Heart right ventricle (tissue), 16 donors: ENCODE measurements around the gene RAP1B. TPM values are rescaled to one million over a fixed set of nuclear protein-coding genes. Genes with fewer than 3 reads are reported as not detected.

Experiments
- ATAC-seq, 8 donors: fragments of 200-7000 bp; cut with Tn5 transposase; one replicate each; pipeline ENCODE4 v1.9.1; 2020; ENCODE audit warnings: mild to moderate bottlenecking in 8 of 8, moderate library complexity in 8 of 8, moderate number of reproducible peaks in 1 of 8
- DNase-seq, 2 donors: peaks; one replicate each; pipeline ENCODE4 v3.0.0-alpha.2; 2020
- H3K27ac ChIP-seq, 10 donors: fragments of 200-600 bp; sonication (generic) in 2 of 10; one replicate each; pipeline versions ENCODE4 v1.5.0 to v1.8.0; 2020 to 2022; ENCODE audit warnings: mild to moderate bottlenecking in 3 of 10
- H3K27me3 ChIP-seq, 7 donors: fragments of 200-600 bp; one replicate each; pipeline ENCODE4 v1.8.0; 2021 to 2022; ENCODE audit warnings: mild to moderate bottlenecking in 2 of 7
- H3K36me3 ChIP-seq, 9 donors: fragments of 200-600 bp; sonication (generic) in 1 of 9; one replicate each; pipeline versions ENCODE4 v1.5.0 to v1.8.0; 2020 to 2022; ENCODE audit warnings: mild to moderate bottlenecking in 2 of 9
- H3K4me1 ChIP-seq, 9 donors: fragments of 200-600 bp; sonication (generic) in 1 of 9; one replicate each; pipeline versions ENCODE4 v1.5.0 to v1.8.0; 2020 to 2022; ENCODE audit warnings: mild to moderate bottlenecking in 4 of 9
- H3K4me3 ChIP-seq, 10 donors: fragments of 200-600 bp; sonication (generic) in 2 of 10; one replicate each; pipeline versions ENCODE4 v1.5.0 to v1.8.0; 2020 to 2022; ENCODE audit warnings: mild to moderate bottlenecking in 7 of 10, moderate library complexity in 2 of 10
- H3K9me3 ChIP-seq, 11 donors: fragments of 200-600 bp in 10 of 11; sonication (generic) in 2 of 11; one replicate each; pipeline versions ENCODE4 v1.5.0 to v1.8.0; 2013 to 2022; ENCODE audit warnings: mild to moderate bottlenecking in 2 of 11, control low read depth in 1 of 11, moderate library complexity in 1 of 11
- WGBS, 2 donors: extraction: QIAGEN DNeasy Blood & Tissue Kit; methylation state at CpG; one replicate each; pipeline ENCODE4 v1.1.7; 2013; ENCODE audit warnings: inconsistent platforms in 1 of 2; 5-methylcytosine and 5-hydroxymethylcytosine counted together
- intact Hi-C, 10 donors: fragments of 100-400 bp; cut with DNase I; formaldehyde crosslinking; loops; one replicate each; pipeline versions ENCODE4 v1.11.1 to v1.14.2; 2022
- polyA plus RNA-seq, 2 donors: library from polyadenylated mRNA; stranded (reverse); fragments of 200-250 nt; gene quantifications; one replicate each; pipeline ENCODE4 v1.2.3, GENCODE V29; 2013
- total RNA-seq, 10 donors: library from RNA; stranded (reverse); fragmentation: NEBNext Ultra II Directional in 3 of 10; extraction: Animal tissue kit (Norgen Biotek cat#: 25700) in 3 of 10; gene quantifications; one replicate each; pipeline versions ENCODE4 v1.2.1 to v1.2.4, GENCODE V29; 2021 to 2023
- TF ChIP-seq, protein P1 (sequence below), 9 donors: fragments of 200-600 bp; sonication (generic) in 2 of 9; IDR thresholded peaks; one replicate each; pipeline versions ENCODE4 v1.5.0 to v1.8.0; 2021 to 2022; ENCODE audit warnings: antibody characterized with exemption in 9 of 9, mild to moderate bottlenecking in 5 of 9, moderate library complexity in 1 of 9
- donor health status: Arrhythmogenic right ventricular cardiomyopathy.
- donor health status: ischemic (EF 13 %, LVEDD 7.1; RV severe dilation, severe dysfunction).
- donor health status: healthy with polysubstance abuse.
- donor health status: DM: no; HTN: yes; CAD: no.
- donor health status: DM: no; HTN: no; CAD: no.
- donor health status: ischemic (EF 25% LVEDD 6.9; RV normal size, moderate dysfunction).
- donor health status: ischemic (EF 25% LVEDD 5.7; RV mildly dilated, moderate dysfunction).
- donor health status: healthy.
- donor health status: DM: yes; HTN: yes; CAD: no.
- donor health status: Ischemic cardiomyopathy.
- donor health status: ischemic (EF 35%, LVEDD 5.7; RV mildly dilated, moderate dysfunction).
- donor health status: nonischemic (EF 11% LVEDD 7.7; RV severe dilation, severe dysfunction).
- donor health status: DM: yes; HTN: yes; CAD: no.
- donor health status: PGD.
- donor health status: ischemic (EF 29% LVEDD 5.4; RV normal size, mild dysfunction).
- donor health status: nonischemic (EF 23%, LVEDD 6.1; RV moderate dilation, normal function).

RAP1B gene
- total and polyA plus RNA-seq, 12 donors = 38.1 to 81.2 (median 43.2) TPM

DNA sequence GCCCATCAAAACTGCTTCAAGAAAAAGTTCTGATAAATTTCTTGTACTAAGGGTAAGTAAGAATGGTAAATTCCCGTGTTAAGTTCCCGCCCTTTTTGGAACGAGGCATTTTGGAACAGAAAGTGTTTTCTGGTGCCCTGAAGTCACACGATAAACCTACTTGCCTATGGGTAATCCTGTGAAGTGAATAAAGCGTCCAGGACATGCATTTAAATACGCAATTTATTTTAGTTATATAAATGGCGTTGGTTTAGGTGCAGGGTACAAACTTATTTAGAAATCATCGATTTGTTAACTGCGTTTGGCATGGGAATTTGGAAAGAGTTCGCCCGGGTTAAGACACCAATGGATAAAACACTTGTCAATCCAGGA lies 715 bp upstream of the RAP1B start:
- Histone ChIP-seq H3K9me3 (no peaks in the 10 kb centered on the region), H3K27ac (peak overlapping the region; percentile 88 to 99 (median 95)), H3K4me3 (peak overlapping the region; percentile 45 to 86 (median 78)), H3K36me3 (peaks cover 0 to 13% (median 0%) of the 10 kb centered on the region in 9 donors), H3K4me1 (peaks cover 6 to 38% (median 29%) of the 10 kb centered on the region in 9 donors), H3K27me3 (no peaks in the 10 kb centered on the region)
- TF ChIP-seq, protein P1, sequence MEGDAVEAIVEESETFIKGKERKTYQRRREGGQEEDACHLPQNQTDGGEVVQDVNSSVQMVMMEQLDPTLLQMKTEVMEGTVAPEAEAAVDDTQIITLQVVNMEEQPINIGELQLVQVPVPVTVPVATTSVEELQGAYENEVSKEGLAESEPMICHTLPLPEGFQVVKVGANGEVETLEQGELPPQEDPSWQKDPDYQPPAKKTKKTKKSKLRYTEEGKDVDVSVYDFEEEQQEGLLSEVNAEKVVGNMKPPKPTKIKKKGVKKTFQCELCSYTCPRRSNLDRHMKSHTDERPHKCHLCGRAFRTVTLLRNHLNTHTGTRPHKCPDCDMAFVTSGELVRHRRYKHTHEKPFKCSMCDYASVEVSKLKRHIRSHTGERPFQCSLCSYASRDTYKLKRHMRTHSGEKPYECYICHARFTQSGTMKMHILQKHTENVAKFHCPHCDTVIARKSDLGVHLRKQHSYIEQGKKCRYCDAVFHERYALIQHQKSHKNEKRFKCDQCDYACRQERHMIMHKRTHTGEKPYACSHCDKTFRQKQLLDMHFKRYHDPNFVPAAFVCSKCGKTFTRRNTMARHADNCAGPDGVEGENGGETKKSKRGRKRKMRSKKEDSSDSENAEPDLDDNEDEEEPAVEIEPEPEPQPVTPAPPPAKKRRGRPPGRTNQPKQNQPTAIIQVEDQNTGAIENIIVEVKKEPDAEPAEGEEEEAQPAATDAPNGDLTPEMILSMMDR (IDR thresholded peaks at IDR 0.05) = no peak
- intact Hi-C loops = loop anchor here in 8 of 10 donors (1.0 to 10.0 kb wide), 15 partner anchors 37 to 385 kb away; partner anchors contain the start of genes NUP107 (in 6 of the 8), IL26 (in 1 of the 8), MDM1 (in 1 of the 8) and MDM2 (in 1 of the 8)
- ATAC-seq (peak in 2 of 8 donors; percentile 3 to 17), DNase-seq (peak in 1 of 2 donors; percentile 24)
- 2 to 4% methylated on average over 11 of the region's 11 CpGs for WGBS, 2 donors

DNA sequence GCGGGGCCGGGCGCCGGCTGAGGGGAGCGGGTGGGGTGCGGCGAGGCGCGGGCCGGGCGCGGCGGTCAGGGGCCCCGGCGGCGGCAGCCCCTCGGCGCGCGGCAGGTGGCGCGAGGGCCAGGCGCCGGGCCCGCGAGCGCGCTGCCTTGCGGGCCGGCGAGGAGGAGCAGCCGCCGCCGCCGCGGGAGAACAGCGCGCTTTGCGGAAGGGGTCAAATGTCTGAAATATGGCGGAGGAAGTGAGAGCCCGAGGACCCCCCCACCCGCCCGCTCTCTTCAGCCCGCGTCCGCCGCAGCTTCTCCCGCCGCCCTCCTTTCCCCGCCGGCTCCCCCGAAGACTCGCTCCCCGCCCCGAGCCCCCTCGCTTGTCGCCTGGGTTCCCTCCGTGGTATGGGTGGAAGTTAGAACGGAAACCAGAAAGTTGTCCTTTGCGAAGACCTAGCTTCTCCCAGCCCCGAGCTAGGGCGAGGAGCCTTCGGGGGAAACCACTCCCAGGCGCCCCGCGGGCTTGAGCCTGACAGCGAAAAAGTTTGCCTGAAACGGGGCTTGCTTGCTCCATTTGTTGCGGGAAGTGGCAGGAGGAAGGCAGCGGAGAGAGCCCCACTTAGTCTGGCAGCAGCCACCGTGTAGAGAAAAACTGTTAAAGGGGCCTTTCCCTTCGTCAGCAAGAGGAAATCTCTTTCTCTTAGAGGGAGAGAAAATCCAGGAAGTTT lies 551 bp downstream of the RAP1B start:
- ATAC-seq (peak; percentile 15 to 68 (median 48)), DNase-seq (peak; percentile 63 to 78)
- intact Hi-C loops = loop anchor here in 8 of 10 donors (2.0 to 10.0 kb wide), 13 partner anchors 36 to 256 kb away; partner anchors contain the start of genes NUP107 (in 6 of the 8) and MDM2 (in 1 of the 8)
- TF ChIP-seq, protein P1 (IDR thresholded peaks at IDR 0.05) = no peak
- Histone ChIP-seq H3K36me3 (peaks cover 0 to 13% (median 0%) of the 10 kb centered on the region in 9 donors), H3K27ac (peak overlapping the region; percentile 88 to 99 (median 96)), H3K4me1 (peaks cover 7 to 50% (median 39%) of the 10 kb centered on the region in 9 donors), H3K9me3 (no peaks in the 10 kb centered on the region), H3K4me3 (peak overlapping the region; percentile 54 to 91 (median 78)), H3K27me3 (no peaks in the 10 kb centered on the region)
- 1% methylated on average over 40 to 72 of the region's 72 CpGs for WGBS, 2 donors

DNA sequence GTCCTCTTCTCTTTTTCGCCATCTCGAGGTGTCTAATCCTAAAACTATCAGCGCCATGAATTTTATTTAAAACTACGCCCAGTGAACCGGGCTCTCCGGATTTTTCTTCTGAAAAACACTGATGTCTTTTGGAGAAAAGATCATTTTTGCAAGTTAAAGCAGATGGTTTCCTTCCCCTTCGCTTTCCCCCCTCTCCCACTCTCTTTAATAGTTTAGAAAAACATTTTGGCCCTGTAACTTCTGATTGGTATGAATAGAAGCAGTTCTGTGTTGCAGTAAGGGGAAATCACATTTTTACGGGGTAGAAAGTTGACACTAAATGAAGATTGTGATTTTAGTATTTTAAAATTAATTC lies 1.1 kb downstream of the RAP1B start:
- H3K27me3 ChIP-seq = no peaks in the 10 kb centered on the region
- TF ChIP-seq, protein P1 (IDR thresholded peaks at IDR 0.05) = no peak
- H3K27ac ChIP-seq = peak overlapping the region; percentile 88 to 99 (median 96)
- no peak for DNase-seq
- H3K4me1 ChIP-seq = peaks cover 7 to 56% (median 44%) of the 10 kb centered on the region in 9 donors
- peaks cover 0 to 13% (median 0%) of the 10 kb centered on the region in 9 donors for H3K36me3 ChIP-seq
- H3K4me3 ChIP-seq = peak overlapping the region; percentile 54 to 91 (median 78)
- ATAC-seq = no peak
- no peaks in the 10 kb centered on the region for H3K9me3 ChIP-seq
- WGBS, 2 donors = 0 to 2% methylated on average over 8 of the region's 8 CpGs
- intact Hi-C loops = loop anchor here in 8 of 10 donors (2.0 to 10.0 kb wide), 13 partner anchors 36 to 257 kb away; partner anchors contain the start of genes NUP107 (in 6 of the 8) and MDM2 (in 1 of the 8)

DNA sequence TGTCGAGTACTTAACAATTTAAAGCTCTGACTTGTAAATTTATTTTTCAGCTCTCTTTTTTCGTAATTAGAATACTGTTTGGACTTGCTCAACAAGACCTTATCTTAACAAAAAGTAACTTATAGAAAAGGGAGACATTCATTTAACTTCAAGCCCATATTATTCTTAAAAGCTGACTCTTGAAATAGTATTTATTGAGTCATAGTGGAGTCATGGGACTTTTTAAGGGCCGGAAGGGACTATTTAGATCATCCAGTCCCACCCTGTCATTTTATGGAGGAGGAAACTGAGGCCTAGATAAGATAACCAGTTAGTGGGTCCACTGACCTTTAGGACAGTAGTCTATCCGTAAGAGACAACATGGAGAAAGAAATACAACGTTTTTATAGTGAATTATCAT lies 1.5 kb downstream of the RAP1B start:
- intact Hi-C loops = loop anchor here in 8 of 10 donors (5.0 to 10.0 kb wide), 10 partner anchors 35 to 257 kb away; partner anchors contain the start of genes NUP107 (in 6 of the 8) and MDM2 (in 1 of the 8)
- H3K4me3 ChIP-seq = peak overlapping the region; percentile 54 to 91 (median 78)
- no peaks in the 10 kb centered on the region for H3K9me3 ChIP-seq
- WGBS, 2 donors = 4 to 6% methylated on average over 5 of the region's 5 CpGs
- no peaks in the 10 kb centered on the region for H3K27me3 ChIP-seq
- no peak for ATAC-seq
- H3K4me1 ChIP-seq = peaks cover 7 to 60% (median 49%) of the 10 kb centered on the region in 9 donors
- TF ChIP-seq, protein P1 (IDR thresholded peaks at IDR 0.05) = no peak
- peak overlapping the region; percentile 88 to 99 (median 96) for H3K27ac ChIP-seq
- peaks cover 0 to 13% (median 0%) of the 10 kb centered on the region in 9 donors for H3K36me3 ChIP-seq
- DNase-seq = no peak
